ENCODE data around the gene ARHGEF26. TPM values are rescaled to one million over a fixed set of nuclear protein-coding genes. Genes with fewer than 3 reads are reported as not detected.

ARHGEF26 gene
- total RNA-seq, 1 experiment from 2014 or later = 13.7 TPM

GRCh38 chr3:154156530-154156929 is 35.3 kb downstream of the ARHGEF26 start:
- DNase-seq = no peak
- H4K20me1 ChIP-seq (ENCODE audit: control insufficient read depth, insufficient read depth, insufficient read length) = no peaks in the 10 kb centered on the region
- Mint-ChIP-seq H3K4me3 (no peak overlapping the region), H3K36me3 (ENCODE audit: insufficient read depth in 1 of 3, low read depth in 3 of 3) (peaks cover 0 to 3% (median 0%) of the 10 kb centered on the region in 3 experiments; a peak in 1 of 7 replicates), H3K27ac (no peak overlapping the region), H3K4me1 (peaks cover 12 to 15% of the 10 kb centered on the region in 2 experiments), H3K27me3 (ENCODE audit: low read depth) (no peaks in the 10 kb centered on the region), H3K9me3 (no peaks in the 10 kb centered on the region)
- no peak overlapping the region for H3K14ac ChIP-seq (ENCODE audit: insufficient read depth, low read length)
- H3K27ac ChIP-seq (ENCODE audit: insufficient read length, low read depth, low read length) = no peak overlapping the region
- no peak overlapping the region for H3K56ac ChIP-seq (ENCODE audit: insufficient read length, low read depth, low read length)
- no peaks in the 10 kb centered on the region for H3K23me2 ChIP-seq (ENCODE audit: insufficient read length, low read depth, low read length, poor library complexity, severe bottlenecking)
- H2BK20ac ChIP-seq (ENCODE audit: low read depth, low read length, poor library complexity, severe bottlenecking) = no peak overlapping the region
- no peak overlapping the region for H2BK120ac ChIP-seq (ENCODE audit: low read depth, low read length, poor library complexity, severe bottlenecking)
- no peaks in the 10 kb centered on the region; the same call in 1 of the 2 replicates for H3K4me1 ChIP-seq (ENCODE audit: insufficient read depth, low read length)
- H3K4ac ChIP-seq (ENCODE audit: low read depth, low read length) = no peak overlapping the region
- no peak overlapping the region for H3K4me2 ChIP-seq (ENCODE audit: insufficient read depth, insufficient read length, low read length)
- no peaks in the 10 kb centered on the region for H3K79me2 ChIP-seq (ENCODE audit: insufficient read depth, low read length)
- no peak overlapping the region for H4K5ac ChIP-seq (ENCODE audit: insufficient read length, low read depth, low read length)
- no peaks in the 10 kb centered on the region for H3K79me1 ChIP-seq (ENCODE audit: insufficient read depth, low read depth, low read length, poor library complexity, severe bottlenecking)
- TF ChIP-seq, protein P1, sequence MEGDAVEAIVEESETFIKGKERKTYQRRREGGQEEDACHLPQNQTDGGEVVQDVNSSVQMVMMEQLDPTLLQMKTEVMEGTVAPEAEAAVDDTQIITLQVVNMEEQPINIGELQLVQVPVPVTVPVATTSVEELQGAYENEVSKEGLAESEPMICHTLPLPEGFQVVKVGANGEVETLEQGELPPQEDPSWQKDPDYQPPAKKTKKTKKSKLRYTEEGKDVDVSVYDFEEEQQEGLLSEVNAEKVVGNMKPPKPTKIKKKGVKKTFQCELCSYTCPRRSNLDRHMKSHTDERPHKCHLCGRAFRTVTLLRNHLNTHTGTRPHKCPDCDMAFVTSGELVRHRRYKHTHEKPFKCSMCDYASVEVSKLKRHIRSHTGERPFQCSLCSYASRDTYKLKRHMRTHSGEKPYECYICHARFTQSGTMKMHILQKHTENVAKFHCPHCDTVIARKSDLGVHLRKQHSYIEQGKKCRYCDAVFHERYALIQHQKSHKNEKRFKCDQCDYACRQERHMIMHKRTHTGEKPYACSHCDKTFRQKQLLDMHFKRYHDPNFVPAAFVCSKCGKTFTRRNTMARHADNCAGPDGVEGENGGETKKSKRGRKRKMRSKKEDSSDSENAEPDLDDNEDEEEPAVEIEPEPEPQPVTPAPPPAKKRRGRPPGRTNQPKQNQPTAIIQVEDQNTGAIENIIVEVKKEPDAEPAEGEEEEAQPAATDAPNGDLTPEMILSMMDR (conservative IDR thresholded peaks at IDR 0.05) = no peak
- H2AK5ac ChIP-seq (ENCODE audit: insufficient read length, low read length) = no peak overlapping the region
- no peak overlapping the region for H4K91ac ChIP-seq (ENCODE audit: insufficient read length, low read depth, low read length)
- H2BK12ac ChIP-seq (ENCODE audit: insufficient read length, low read depth, low read length) = no peak overlapping the region
- H2BK15ac ChIP-seq (ENCODE audit: low read depth, low read length) = no peak overlapping the region
- H3K18ac ChIP-seq (ENCODE audit: insufficient read length, low read depth, low read length) = no peak overlapping the region
- no peaks in the 10 kb centered on the region for H3K27me3 ChIP-seq (ENCODE audit: insufficient read depth, low read length)
- no peaks in the 10 kb centered on the region for H3K9me3 ChIP-seq (ENCODE audit: control insufficient read depth, low read depth, low read length)
- no peak overlapping the region for H4K8ac ChIP-seq (replicated peaks; ENCODE audit: insufficient read length, low read depth, low read length)
- H3K9ac ChIP-seq (ENCODE audit: extremely low read depth, insufficient read length, low read length) = no peak overlapping the region
- no peak overlapping the region for H2AFZ ChIP-seq (ENCODE audit: low read length)
- H3T11ph ChIP-seq (ENCODE audit: low read length) = no peak overlapping the region
- no CpG with 5 or more reads among the region's 1 CpG for WGBS (ENCODE audit: extremely low coverage, insufficient read length, low lambda C conversion rate)
- no peak overlapping the region for H2BK5ac ChIP-seq (ENCODE audit: insufficient read length, low read length)
- no peak overlapping the region for H3K23ac ChIP-seq (ENCODE audit: insufficient read length, low read depth, low read length)

Data from H9 (cell line).